Panc1 (cell line): ENCODE results near the gene MGRN1. TPM values are rescaled to one million over a fixed set of nuclear protein-coding genes. Genes with fewer than 3 reads are reported as not detected.

Experiments
- ATAC-seq: fragments of 200-7000 bp; cut with Tn5 transposase; 2 replicates; pipeline ENCODE4 v1.9.1; 2020; ENCODE audit warnings: mild to moderate bottlenecking, moderate library complexity
- BruUV-seq: library from RNA; stranded (reverse); fragments of 400-500 nt; replicated peaks from 2 replicates; lab custom pipeline; 2021; lab: Mats Ljungman, UMichigan
- CTCF ChIA-PET: fragments of 300-600 bp; sonication (Branson Sonifier 250); formaldehyde crosslinking; loops from one replicate; lab custom pipeline; 2022; ENCODE audit warnings: antibody characterized with exemption; lab: Charles Lee
- POLR2A ChIA-PET: fragments of 300-600 bp; sonication (Branson Sonifier 250); formaldehyde crosslinking; loops from one replicate; lab custom pipeline; 2022; ENCODE audit warnings: antibody characterized with exemption; lab: Charles Lee
- DNase-seq: peaks from one replicate; pipeline ENCODE4 v3.0.0-alpha.2; 2010; ENCODE audit warnings: low read depth, low spot score
- H3K27ac ChIP-seq: 2 replicates; pipeline ENCODE4 v1.5.1; 2011; ENCODE audit warnings: mild to moderate bottlenecking, low read length, inconsistent platforms
- H3K27me3 ChIP-seq: fragments of 200-500 bp; sonication (Bioruptor generic); 2 replicates; pipeline ENCODE4 v1.6.0; 2014; ENCODE audit warnings: low read length, inconsistent platforms; ENCODE audit not compliant: control insufficient read depth, insufficient read depth
- H3K36me3 ChIP-seq: fragments of 200-500 bp; sonication (Bioruptor generic); 2 replicates; pipeline ENCODE4 v1.5.1; 2014; ENCODE audit warnings: inconsistent platforms, mild to moderate bottlenecking, low read length, moderate library complexity; ENCODE audit not compliant: control insufficient read depth, insufficient read depth
- H3K4me1 ChIP-seq: 2 replicates; pipeline ENCODE4 v1.5.1; 2011; ENCODE audit warnings: inconsistent platforms, mild to moderate bottlenecking, low read length, moderate library complexity; ENCODE audit not compliant: control insufficient read depth, insufficient read depth
- H3K4me3 ChIP-seq, 2 experiments: 2 replicates each; pipeline ENCODE4 v1.5.1; 2011 to 2012; ENCODE audit warnings: low read depth in 2 of 2, low read length in 2 of 2, mild to moderate bottlenecking in 2 of 2, inconsistent platforms in 1 of 2, moderate library complexity in 1 of 2
- H3K9me3 ChIP-seq: fragments of 200-500 bp; sonication (Bioruptor generic); 2 replicates; pipeline ENCODE4 v1.5.1; 2014; ENCODE audit warnings: low read depth, mild to moderate bottlenecking, inconsistent platforms, low read length, moderate library complexity; ENCODE audit not compliant: control insufficient read depth, insufficient read depth
- CTCF ChIP-seq: fragments of 450-650 bp; IDR thresholded peaks from 2 replicates; pipeline ENCODE4 v1.5.1; 2017; ENCODE audit warnings: mild to moderate bottlenecking
- POLR2AphosphoS5 ChIP-seq: IDR thresholded peaks from 2 replicates; pipeline ENCODE4 v1.6.1; 2012; ENCODE audit warnings: mild to moderate bottlenecking, low read depth, low read length, moderate library complexity
- REST ChIP-seq, 2 experiments: IDR thresholded peaks; 2 replicates each; pipeline ENCODE4 v1.6.1; 2011 to 2012; ENCODE audit warnings: low read depth in 2 of 2, control low read depth in 1 of 2, low read length in 1 of 2, mild to moderate bottlenecking in 1 of 2, moderate library complexity in 1 of 2; ENCODE audit not compliant: insufficient read depth in 1 of 2
- SIN3A ChIP-seq: IDR thresholded peaks from 2 replicates; pipeline ENCODE4 v1.6.1; 2012; ENCODE audit warnings: low read depth, mild to moderate bottlenecking, low read length, moderate library complexity, borderline replicate concordance; ENCODE audit not compliant: insufficient read depth
- TCF7L2 ChIP-seq: IDR thresholded peaks from 2 replicates; pipeline ENCODE4 v1.6.1; 2011; ENCODE audit warnings: mild to moderate bottlenecking, low read depth, low read length, inconsistent platforms
- in situ Hi-C: cut with HindIII; loops from 2 replicates; pipeline ENCODE4 v1.10.0; 2016; ENCODE audit warnings: low sequenced_read_pairs, low pct_unique_long_range_greater_than_20kb
- intact Hi-C: fragments of 100-400 bp; cut with micrococcal nuclease; formaldehyde crosslinking; loops from one replicate; pipeline ENCODE4 v1.10.0; 2022; ENCODE audit not compliant: unreplicated experiment
- total RNA-seq: library from RNA; stranded (reverse); gene quantifications from one replicate; pipeline ENCODE4 v1.2.1, GENCODE V29; 2021; ENCODE audit not compliant: unreplicated experiment

MGRN1 gene
- total RNA-seq, 1 experiment from 2014 or later, result 59.7 TPM

- H3K27ac ChIP-seq, result no peak overlapping the region
- no peaks in the 10 kb centered on the region for H3K36me3 ChIP-seq
- no peaks in the 10 kb centered on the region; the same call in 1 of the 2 replicates for H3K4me1 ChIP-seq
- TF ChIP-seq REST (IDR thresholded peaks at IDR 0.05; ENCODE audit: insufficient read depth in 1 of 2, low read depth in 2 of 2, low read length in 1 of 2), result no peak
- no peak for TF ChIP-seq TCF7L2
- TF ChIP-seq SIN3A, result no peak
- TF ChIP-seq POLR2AphosphoS5, result no peak
- no peak for TF ChIP-seq CTCF
- H3K4me3 ChIP-seq, result no peak overlapping the region
- ChIA-PET CTCF (interaction anchor here (0.6 to 1.2 kb wide), 3 partner anchors 24 to 162 kb away, joined by 4 to 12 read pairs (median 8); no protein-coding TSS in a partner anchor), POLR2A (no interaction called here)
- intact Hi-C loops, result no loop called here
- DNase-seq (no peak), ATAC-seq (no peak)
- BruUV-seq, result no TSS peak
- in situ Hi-C loops, result no loop called here
- no peaks in the 10 kb centered on the region for H3K9me3 ChIP-seq
- H3K27me3 ChIP-seq, result no peaks in the 10 kb centered on the region
Observed at GRCh38 chr16:4599037-4599436, 25.6 kb upstream of the MGRN1 start.

- Histone ChIP-seq H3K9me3 (no peaks in the 10 kb centered on the region), H3K27me3 (no peaks in the 10 kb centered on the region), H3K4me1 (no peaks in the 10 kb centered on the region; the same call in 1 of the 2 replicates), H3K27ac (no peak overlapping the region), H3K36me3 (no peaks in the 10 kb centered on the region), H3K4me3 (no peak overlapping the region)
- intact Hi-C loops (no loop called here), in situ Hi-C loops (no loop called here)
- ChIA-PET CTCF (interaction anchor here (1.2 kb wide), 1 partner anchor 24 kb away, joined by 4 read pairs; no protein-coding TSS in a partner anchor), POLR2A (no interaction called here)
- DNase-seq (no peak), ATAC-seq (no peak)
- no TSS peak for BruUV-seq
- TF ChIP-seq REST (IDR thresholded peaks at IDR 0.05; ENCODE audit: insufficient read depth in 1 of 2, low read depth in 2 of 2, low read length in 1 of 2) (no peak), TCF7L2 (no peak), CTCF (no peak)
Observed at GRCh38 chr16:4599545-4599944, 25.1 kb upstream of the MGRN1 start.
